UCSD-AML1 (cell line): ENCODE results near the gene ATP2C2.
A peak's percentile ranks its signal among the peaks of the same experiment; 100 is the strongest.
"Not testable (repeated sequence)": the region's sequence is repeated elsewhere in the genome, so short reads cannot be mapped to it uniquely, and the experiment has no call there.

Experiments used
- DNase-seq: peaks from one replicate; lab custom pipeline; 2025; ENCODE audit not compliant: unreplicated experiment; lab: John Stamatoyannopoulos, UW

Gene ATP2C2

DNA sequence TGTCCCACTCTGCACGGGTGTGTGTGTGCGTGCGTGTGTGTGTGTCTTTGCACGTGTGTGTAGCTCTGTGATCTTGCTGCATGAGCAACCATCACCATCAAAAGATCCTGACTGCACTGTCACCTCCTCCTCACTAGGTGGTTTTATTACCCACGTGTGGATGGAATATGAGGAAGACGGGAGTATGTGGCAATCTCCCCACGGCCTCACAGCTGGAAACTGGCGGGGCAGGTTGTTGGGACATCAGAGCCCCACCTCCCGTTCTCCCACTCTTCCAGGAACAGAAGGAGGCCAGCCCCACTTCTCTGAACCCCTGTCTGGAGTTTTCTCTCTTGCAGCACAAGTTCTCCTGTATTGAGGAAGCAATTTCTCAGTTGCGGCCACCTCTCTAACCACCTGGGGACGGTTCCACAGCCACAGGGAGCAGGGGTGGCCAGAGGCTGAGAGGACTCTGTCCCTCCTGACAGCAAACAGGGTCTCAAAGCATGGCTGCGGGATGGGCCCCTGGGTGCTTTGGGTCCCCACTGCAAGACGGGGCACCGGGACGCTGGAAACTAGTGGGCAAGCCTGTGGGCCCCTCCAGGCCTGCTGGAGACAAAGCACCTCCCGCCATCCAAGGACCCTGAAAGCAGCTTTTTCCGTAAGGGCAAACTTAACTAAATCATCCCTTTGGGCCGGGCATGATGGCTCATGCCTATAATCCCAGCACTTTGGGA lies 27.9 kb upstream of the ATP2C2 start:
- DNase-seq: no peak

- DNase-seq: no peak
These were observed 26.6 kb upstream of the ATP2C2 start for GRCh38 chr16:84341528-84342295.

- DNase-seq: not testable (repeated sequence)
These were observed 24.5 kb upstream of the ATP2C2 start for GRCh38 chr16:84343800-84344199.

DNA sequence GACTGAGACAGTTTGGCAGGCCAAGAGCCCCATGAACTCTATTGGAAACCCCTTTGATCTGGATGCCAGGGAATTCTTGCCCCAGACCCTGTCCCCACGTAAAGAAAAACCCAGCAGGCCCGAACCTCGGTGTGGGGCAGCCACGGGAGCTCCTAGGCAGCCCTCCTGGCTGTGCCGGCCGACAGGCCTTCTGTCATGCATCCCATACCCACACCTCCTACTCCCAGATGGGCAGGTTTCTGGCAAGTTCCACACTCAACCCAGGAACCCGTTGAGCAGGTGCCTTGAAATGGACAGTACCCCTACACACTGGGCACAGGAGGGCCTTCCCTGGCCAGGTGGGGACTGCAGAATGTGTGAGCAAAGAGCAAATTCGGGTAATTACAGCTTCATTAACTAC lies 23.6 kb upstream of the ATP2C2 start:
- no peak for DNase-seq

GRCh38 chr16:84347161-84347560 lies 21.2 kb upstream of the ATP2C2 start:
- no peak for DNase-seq

DNA sequence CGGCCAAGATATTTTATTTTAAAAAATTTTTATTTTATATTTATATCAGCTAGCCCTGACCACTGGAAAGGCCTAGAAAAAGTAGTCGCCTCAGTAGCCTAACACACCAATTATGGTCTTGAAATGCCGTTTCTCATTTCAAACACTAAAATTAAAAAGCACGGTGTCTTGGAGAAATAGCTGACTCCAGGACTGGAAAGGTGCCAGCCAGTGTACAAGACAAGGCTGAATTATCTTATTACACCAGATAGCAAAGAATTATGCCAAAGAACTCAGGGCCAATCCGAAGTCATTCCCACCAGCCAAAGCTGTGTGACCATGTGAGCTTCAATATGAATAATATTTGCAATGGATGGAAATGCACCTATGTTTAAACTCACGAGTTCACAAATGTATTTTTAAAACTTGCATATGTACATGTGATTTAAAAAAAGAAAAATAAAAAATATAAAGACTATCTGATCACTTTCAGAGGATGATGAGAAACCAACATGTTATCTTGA lies 19.9 kb upstream of the ATP2C2 start:
- no peak for DNase-seq

- no peak for DNase-seq
These were observed 18.3 kb upstream of the ATP2C2 start for GRCh38 chr16:84349862-84350684.

GRCh38 chr16:84350685-84351400 lies 17.5 kb upstream of the ATP2C2 start:
- no peak for DNase-seq

- no peak for DNase-seq
These were observed 16.7 kb upstream of the ATP2C2 start for GRCh38 chr16:84351630-84352029.

- DNase-seq: no peak
These were observed 14.0 kb upstream of the ATP2C2 start for GRCh38 chr16:84354306-84354705.

- no peak for DNase-seq
These were observed 13.2 kb upstream of the ATP2C2 start for GRCh38 chr16:84355149-84355548.

DNA sequence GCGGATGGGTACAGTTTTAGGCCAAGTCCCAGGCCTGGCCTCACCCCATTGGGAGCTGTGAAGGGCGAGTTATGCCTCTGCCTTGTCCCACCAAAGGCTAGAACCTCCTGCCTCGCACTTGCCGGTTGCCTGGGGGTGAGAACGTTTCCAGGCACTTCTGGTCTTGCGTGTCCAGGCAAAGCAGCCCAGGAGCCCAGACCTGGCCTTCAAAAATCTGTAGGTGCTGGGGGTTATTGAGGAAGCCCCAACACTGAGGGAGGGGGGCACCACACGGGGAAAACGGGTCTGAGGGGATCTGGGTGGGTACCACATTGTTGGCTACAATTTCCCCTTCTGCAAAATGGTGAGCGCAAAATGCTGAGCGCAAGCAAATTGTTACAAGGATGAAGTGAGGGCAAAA lies 12.2 kb upstream of the ATP2C2 start:
- DNase-seq: no peak

DNA sequence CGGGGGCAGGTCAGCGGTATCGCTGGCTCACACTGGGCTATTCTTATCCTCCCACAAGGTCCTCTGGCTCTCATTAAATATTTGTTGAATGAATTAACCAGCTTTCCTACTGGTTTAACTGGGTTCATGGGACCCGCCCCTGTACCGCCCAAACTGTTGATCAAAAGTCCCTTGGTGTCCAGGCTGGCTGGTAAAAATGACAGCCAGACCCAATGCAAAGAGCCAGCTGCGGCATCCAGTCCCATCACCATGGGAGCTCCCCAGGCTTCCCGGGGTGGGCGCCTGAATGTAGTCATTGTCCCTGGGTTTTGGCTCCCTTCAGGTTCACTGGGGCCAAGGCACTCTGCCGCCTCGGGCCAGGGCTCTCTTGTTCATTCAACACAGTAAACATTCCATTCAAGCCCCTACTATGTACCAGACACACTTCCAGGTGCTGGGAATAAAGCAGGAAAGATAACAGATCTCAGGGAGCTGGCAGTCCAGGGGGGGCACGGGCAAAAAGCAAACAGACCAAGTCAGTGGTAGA lies 11.7 kb upstream of the ATP2C2 start:
- no peak for DNase-seq

GRCh38 chr16:84357191-84357651 lies 11.1 kb upstream of the ATP2C2 start:
- peak; percentile 38 for DNase-seq

- DNase-seq: no peak
These were observed 9.6 kb upstream of the ATP2C2 start for GRCh38 chr16:84358601-84359295.

- DNase-seq: no peak
These were observed 9.0 kb upstream of the ATP2C2 start for GRCh38 chr16:84359326-84359725.

DNA sequence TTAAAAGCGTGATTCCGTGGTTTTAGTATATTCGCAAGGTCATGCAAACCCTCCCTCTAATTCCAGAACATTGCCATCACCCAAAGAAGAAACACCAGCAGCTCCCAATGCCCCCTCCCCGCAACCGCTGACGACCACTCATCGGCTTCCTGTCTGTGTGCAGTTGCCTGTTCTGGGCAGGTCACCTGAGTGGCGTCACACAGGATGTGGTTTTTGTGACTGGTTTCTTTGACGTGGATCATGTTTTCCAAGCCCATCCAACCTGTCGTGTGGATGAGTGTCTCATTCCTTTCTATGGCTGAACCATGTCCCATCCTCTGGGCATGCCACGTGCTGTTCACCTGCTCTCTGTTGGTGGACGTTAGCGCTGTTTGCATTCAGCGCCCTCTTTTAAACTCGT lies 8.2 kb upstream of the ATP2C2 start:
- DNase-seq: peak; percentile 41

DNA sequence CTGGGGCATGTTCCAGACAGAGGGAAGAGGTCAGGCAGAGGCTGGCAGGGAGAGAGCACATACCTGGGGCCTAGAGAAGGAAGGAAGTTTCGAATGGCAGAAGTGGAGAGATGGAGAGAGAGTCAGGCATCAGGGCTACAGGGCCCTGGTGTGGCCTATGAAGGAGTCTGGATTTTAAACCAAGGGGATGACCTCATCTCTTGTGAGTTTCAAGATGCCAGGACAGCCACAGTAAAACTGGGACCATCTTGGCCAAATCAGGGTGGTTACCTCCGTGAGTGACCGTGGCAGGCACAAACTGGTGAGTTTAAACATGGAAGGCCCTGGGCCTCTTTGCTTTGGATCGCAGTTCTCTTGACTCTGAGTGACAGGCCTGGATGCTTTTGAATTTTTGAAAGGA lies 7.6 kb upstream of the ATP2C2 start:
- DNase-seq: no peak

- no peak for DNase-seq
These were observed 6.8 kb upstream of the ATP2C2 start for GRCh38 chr16:84361546-84361945.

DNA sequence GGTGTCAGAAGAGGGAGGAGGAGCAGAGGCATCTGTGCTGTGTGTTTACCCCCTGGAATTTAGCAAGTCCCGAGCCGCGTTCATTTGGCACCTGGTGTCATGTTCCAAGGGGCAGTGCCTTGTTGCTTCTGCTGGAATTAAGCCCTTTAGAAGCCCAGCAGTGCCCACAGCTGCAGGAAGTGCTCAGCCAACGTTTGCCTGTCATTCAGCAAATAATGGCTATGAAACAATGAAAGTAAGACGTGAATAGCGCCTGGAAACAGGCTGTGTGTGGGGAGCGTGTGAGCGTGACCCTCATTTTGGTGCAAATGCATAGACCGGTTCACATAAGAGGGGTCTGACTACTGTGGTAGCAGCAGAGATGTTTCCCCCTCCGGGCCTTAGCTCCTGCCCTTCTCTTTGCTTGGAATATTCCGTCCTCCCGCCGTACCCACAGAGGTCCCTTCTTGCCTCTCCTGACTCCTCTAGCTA lies 5.8 kb upstream of the ATP2C2 start:
- DNase-seq: no peak
